ENCODE data around the gene GLT1D1. TPM values are rescaled to one million over a fixed set of nuclear protein-coding genes. Genes with fewer than 3 reads are reported as not detected.

The GLT1D1 gene
- total RNA-seq, 1 donor from 2014 or later: 5.4 TPM

DNA sequence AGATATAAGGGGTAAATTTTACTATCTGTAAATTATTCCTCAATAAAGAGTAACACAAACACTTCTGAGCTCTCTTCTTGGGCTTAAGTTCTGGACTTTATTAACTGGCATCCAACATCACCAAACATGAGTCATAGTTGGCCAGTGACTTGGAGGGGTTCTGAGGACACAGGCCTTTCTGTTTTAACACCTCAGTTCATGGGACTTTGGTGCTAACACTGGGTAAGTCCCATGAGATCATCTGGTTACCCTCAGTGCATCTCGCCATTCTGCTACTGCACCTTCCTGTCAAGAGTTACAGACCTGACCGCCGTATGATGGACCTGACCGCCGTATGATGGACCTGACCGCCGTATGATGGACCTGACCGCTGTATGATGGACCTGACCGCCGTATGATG lies 39.4 kb upstream of the GLT1D1 start:
- peaks cover 8% of the 10 kb centered on the region for H3K36me3 ChIP-seq

DNA sequence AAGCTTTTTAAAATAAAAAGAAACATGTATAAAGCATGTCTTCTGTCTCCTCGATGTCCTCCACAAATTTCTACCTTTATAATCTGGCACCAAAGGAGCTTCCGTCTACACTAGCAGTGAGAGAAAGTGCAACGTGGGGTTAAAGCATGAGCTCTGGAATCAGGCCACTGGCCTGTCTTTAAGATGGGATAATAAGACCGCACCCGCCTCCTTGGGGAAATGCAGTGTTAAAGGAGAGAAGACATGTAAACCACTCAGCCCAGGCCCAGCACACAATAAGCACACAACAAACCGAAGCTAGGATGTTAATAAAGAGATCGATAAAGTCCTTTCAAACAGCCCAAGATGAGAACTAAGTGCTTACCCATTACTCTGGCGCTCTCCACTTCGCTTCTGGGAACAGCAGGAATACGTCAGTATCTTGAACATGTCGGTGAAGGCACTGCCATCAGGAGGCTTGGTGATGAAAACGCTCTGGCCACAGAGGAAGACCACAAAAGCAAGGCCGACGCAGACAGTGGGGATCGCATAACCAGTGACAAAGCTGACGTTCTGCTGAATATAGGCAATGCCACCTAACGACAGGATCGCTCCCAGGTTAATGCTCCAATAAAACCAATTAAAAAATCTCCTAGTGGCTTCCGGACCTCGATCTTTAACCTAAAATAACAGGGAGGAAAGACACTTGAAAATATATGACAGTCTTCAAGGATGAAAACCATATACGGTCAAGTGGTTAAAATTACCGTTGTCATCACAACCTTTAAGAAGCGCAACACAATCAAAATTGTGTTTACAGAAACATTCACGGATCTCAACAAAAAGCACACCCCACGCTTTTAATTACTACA lies 38.6 kb upstream of the GLT1D1 start:
- TF ChIP-seq, protein P1, sequence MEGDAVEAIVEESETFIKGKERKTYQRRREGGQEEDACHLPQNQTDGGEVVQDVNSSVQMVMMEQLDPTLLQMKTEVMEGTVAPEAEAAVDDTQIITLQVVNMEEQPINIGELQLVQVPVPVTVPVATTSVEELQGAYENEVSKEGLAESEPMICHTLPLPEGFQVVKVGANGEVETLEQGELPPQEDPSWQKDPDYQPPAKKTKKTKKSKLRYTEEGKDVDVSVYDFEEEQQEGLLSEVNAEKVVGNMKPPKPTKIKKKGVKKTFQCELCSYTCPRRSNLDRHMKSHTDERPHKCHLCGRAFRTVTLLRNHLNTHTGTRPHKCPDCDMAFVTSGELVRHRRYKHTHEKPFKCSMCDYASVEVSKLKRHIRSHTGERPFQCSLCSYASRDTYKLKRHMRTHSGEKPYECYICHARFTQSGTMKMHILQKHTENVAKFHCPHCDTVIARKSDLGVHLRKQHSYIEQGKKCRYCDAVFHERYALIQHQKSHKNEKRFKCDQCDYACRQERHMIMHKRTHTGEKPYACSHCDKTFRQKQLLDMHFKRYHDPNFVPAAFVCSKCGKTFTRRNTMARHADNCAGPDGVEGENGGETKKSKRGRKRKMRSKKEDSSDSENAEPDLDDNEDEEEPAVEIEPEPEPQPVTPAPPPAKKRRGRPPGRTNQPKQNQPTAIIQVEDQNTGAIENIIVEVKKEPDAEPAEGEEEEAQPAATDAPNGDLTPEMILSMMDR (IDR thresholded peaks at IDR 0.05): no peak
- TF ChIP-seq EZH2phosphoT487 (IDR thresholded peaks at IDR 0.05): no peak
- no peak for TF ChIP-seq EZH2 (IDR thresholded peaks at IDR 0.05)
- Histone ChIP-seq H3K36me3 (peaks cover 3% of the 10 kb centered on the region), H3F3A (ENCODE audit: low read depth) (peaks cover 17% of the 10 kb centered on the region), H2AFZ (replicated peaks) (no peak overlapping the region), H3K9me3 (ENCODE audit: low read depth) (no peaks in the 10 kb centered on the region), H3K27ac (no peak overlapping the region), H3K4me1 (peaks cover 40% of the 10 kb centered on the region), H4K20me1 (ENCODE audit: low read depth) (peaks cover 72% of the 10 kb centered on the region), H3K9ac (no peak overlapping the region), H3K79me2 (ENCODE audit: low read depth) (peaks cover 99% of the 10 kb centered on the region), H3K27me3 (no peaks in the 10 kb centered on the region), H3K4me2 (no peak overlapping the region), H3K4me3 (no peak overlapping the region)
- Mint-ChIP-seq H3K27ac (no peak overlapping the region), H3K27me3 (ENCODE audit: insufficient read depth, low read depth) (peaks cover 3% of the 10 kb centered on the region), H3K4me1 (peaks cover 36% of the 10 kb centered on the region), H3K36me3 (peaks cover 36% of the 10 kb centered on the region), H3K9me3 (no peaks in the 10 kb centered on the region), H3K4me3 (no peak overlapping the region)
- no peak for DNase-seq (ENCODE audit: low spot score)

More for the DNA sequence above, 39.4 kb upstream of the GLT1D1 start:
- Histone ChIP-seq H3K27ac (no peak overlapping the region), H3K27me3 (no peaks in the 10 kb centered on the region), H3K9me3 (ENCODE audit: low read depth) (no peaks in the 10 kb centered on the region), H3K4me1 (peaks cover 32% of the 10 kb centered on the region), H3K9ac (no peak overlapping the region), H3F3A (ENCODE audit: low read depth) (peaks cover 14% of the 10 kb centered on the region), H3K4me2 (no peak overlapping the region), H2AFZ (replicated peaks) (no peak overlapping the region), H3K79me2 (ENCODE audit: low read depth) (peaks cover 99% of the 10 kb centered on the region), H3K4me3 (no peak overlapping the region), H4K20me1 (ENCODE audit: low read depth) (peaks cover 70% of the 10 kb centered on the region)
- no peak for TF ChIP-seq EZH2 (IDR thresholded peaks at IDR 0.05)
- TF ChIP-seq, protein P1 (IDR thresholded peaks at IDR 0.05): no peak
- TF ChIP-seq EZH2phosphoT487 (IDR thresholded peaks at IDR 0.05): no peak
- H3K27ac Mint-ChIP-seq: no peak overlapping the region
- no peak overlapping the region for H3K4me3 Mint-ChIP-seq
- H3K4me1 Mint-ChIP-seq: peaks cover 31% of the 10 kb centered on the region
- peaks cover 3% of the 10 kb centered on the region for H3K27me3 Mint-ChIP-seq (ENCODE audit: insufficient read depth, low read depth)
- no peaks in the 10 kb centered on the region for H3K9me3 Mint-ChIP-seq
- DNase-seq (ENCODE audit: low spot score): no peak
- H3K36me3 Mint-ChIP-seq: peaks cover 35% of the 10 kb centered on the region

DNA sequence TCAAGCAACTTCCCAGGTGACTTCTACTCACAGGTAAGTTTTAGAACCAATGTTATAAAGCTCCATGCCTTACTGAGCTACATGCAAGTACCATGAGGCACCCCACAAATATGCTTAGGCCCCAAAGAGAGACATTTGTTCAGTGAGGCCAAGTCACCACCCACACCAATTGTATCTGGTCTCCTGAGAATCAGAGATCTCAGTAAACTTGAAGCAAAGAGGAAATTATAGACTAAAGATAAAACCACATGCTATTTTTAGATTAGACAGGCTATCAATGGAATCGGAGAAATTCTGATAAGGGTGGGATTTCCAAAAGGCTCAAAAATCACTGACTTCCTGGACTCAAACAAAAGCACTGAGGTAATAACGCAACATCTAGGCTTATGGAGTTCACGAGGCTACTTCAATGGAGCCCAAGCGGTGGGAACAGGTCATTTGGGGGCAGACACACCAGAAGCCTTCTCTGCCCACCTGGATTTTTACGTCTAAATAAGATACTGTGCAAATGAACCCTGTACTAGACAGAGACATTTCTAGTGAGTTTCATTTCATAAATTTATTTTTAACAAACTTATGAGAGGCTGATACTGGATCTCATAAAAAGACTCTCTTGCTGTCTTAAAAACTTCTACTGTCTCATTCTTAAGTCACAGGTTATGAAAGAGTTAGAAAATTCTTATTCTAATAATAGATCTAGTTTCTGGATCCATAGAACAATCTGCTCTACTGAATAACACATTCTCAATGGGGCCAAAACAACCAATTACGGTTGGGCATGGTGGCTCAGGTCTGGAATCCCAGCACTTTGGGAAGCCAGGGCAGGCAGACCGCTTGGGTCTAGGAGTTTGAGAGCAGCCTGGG lies 37.3 kb upstream of the GLT1D1 start:
- Histone ChIP-seq H3K9ac (no peak overlapping the region), H3K27ac (no peak overlapping the region), H3K27me3 (no peaks in the 10 kb centered on the region), H3K4me1 (peaks cover 38% of the 10 kb centered on the region), H3K4me3 (no peak overlapping the region), H2AFZ (replicated peaks) (no peak overlapping the region), H4K20me1 (ENCODE audit: low read depth) (peaks cover 72% of the 10 kb centered on the region), H3F3A (ENCODE audit: low read depth) (peaks cover 20% of the 10 kb centered on the region), H3K79me2 (ENCODE audit: low read depth) (peaks cover 99% of the 10 kb centered on the region), H3K36me3 (peaks cover 3% of the 10 kb centered on the region), H3K4me2 (no peak overlapping the region), H3K9me3 (ENCODE audit: low read depth) (no peaks in the 10 kb centered on the region)
- peaks cover 40% of the 10 kb centered on the region for H3K36me3 Mint-ChIP-seq
- H3K9me3 Mint-ChIP-seq: no peaks in the 10 kb centered on the region
- peaks cover 3% of the 10 kb centered on the region for H3K27me3 Mint-ChIP-seq (ENCODE audit: insufficient read depth, low read depth)
- no peak for TF ChIP-seq EZH2phosphoT487 (IDR thresholded peaks at IDR 0.05)
- TF ChIP-seq, protein P1 (IDR thresholded peaks at IDR 0.05): no peak
- no peak for TF ChIP-seq EZH2 (IDR thresholded peaks at IDR 0.05)
- H3K4me1 Mint-ChIP-seq: peaks cover 36% of the 10 kb centered on the region
- no peak overlapping the region for H3K27ac Mint-ChIP-seq
- no peak overlapping the region for H3K4me3 Mint-ChIP-seq
- DNase-seq (ENCODE audit: low spot score): no peak
